IMR-90 (cell line): ENCODE measurements around the gene AZGP1. TPM values are rescaled to one million over a fixed set of nuclear protein-coding genes. Genes with fewer than 3 reads are reported as not detected.
"Not testable (repeated sequence)": the region's sequence is repeated elsewhere in the genome, so short reads cannot be mapped to it uniquely, and the experiment has no call there.

Source experiments
- ATAC-seq: fragments of 200-7000 bp; cut with Tn5 transposase; 2 replicates; pipeline ENCODE4 v1.9.1; 2020; ENCODE audit warnings: low read depth, mild to moderate bottlenecking, moderate library complexity
- BruUV-seq: library from RNA; stranded (reverse); fragments of 400-500 nt; replicated peaks from 2 replicates; lab custom pipeline; 2021; lab: Mats Ljungman, UMichigan
- CTCF ChIA-PET: fragments of 300-600 bp; formaldehyde crosslinking; extraction: SDS; loops from one replicate; lab custom pipeline; 2021; ENCODE audit warnings: antibody characterized with exemption; lab: Yijun Ruan, JAX
- POLR2A ChIA-PET: fragments of 300-600 bp; sonication (Branson Sonifier 250); formaldehyde crosslinking; loops from one replicate; lab custom pipeline; 2022; ENCODE audit warnings: antibody characterized with exemption; ENCODE audit not compliant: unreplicated experiment; lab: Charles Lee
- DNase-seq: peaks from one replicate; pipeline ENCODE4 v3.0.0; 2013
- H2AFZ ChIP-seq: replicated peaks from 2 replicates; pipeline ENCODE3; 2013; ENCODE audit warnings: low read length, mild to moderate bottlenecking; ENCODE audit not compliant: poor library complexity
- H2AK5ac ChIP-seq: 2 replicates; pipeline ENCODE4 v1.6.1; 2013; ENCODE audit warnings: low read depth, low read length, inconsistent platforms
- H2AK9ac ChIP-seq: replicated peaks from 2 replicates; pipeline ENCODE3; 2013; ENCODE audit warnings: mild to moderate bottlenecking, low read depth, low read length, moderate library complexity; ENCODE audit not compliant: poor library complexity
- H2BK120ac ChIP-seq: 2 replicates; pipeline ENCODE4 v1.6.1; 2013; ENCODE audit warnings: low read depth, low read length, inconsistent platforms
- H2BK15ac ChIP-seq: 3 replicates; pipeline ENCODE4 v1.6.1; 2013; ENCODE audit warnings: low read depth, low read length, inconsistent platforms
- H2BK20ac ChIP-seq: 2 replicates; pipeline ENCODE4 v1.6.1; 2013; ENCODE audit warnings: low read depth, mild to moderate bottlenecking, inconsistent platforms, low read length, moderate library complexity
- H2BK5ac ChIP-seq: 2 replicates; pipeline ENCODE4 v1.6.1; 2013; ENCODE audit warnings: mild to moderate bottlenecking, low read depth, low read length, inconsistent platforms; ENCODE audit not compliant: poor library complexity, severe bottlenecking
- H3K14ac ChIP-seq: replicated peaks from 2 replicates; pipeline ENCODE4 v1.6.1; 2013; ENCODE audit warnings: low read depth, low read length, inconsistent platforms
- H3K18ac ChIP-seq: 2 replicates; pipeline ENCODE4 v1.6.1; 2013; ENCODE audit warnings: low read depth, low read length, control low read depth
- H3K23ac ChIP-seq: 2 replicates; pipeline ENCODE4 v1.6.1; 2013; ENCODE audit warnings: low read depth, low read length, inconsistent platforms
- H3K27ac ChIP-seq: 2 replicates; pipeline ENCODE4 v1.5.1; 2013; ENCODE audit warnings: mild to moderate bottlenecking, control low read depth, low read length; ENCODE audit not compliant: insufficient read depth
- H3K27me3 ChIP-seq: 2 replicates; pipeline ENCODE4 v1.6.1; 2013; ENCODE audit warnings: low read length; ENCODE audit not compliant: control insufficient read depth, insufficient read depth
- H3K36me3 ChIP-seq: 2 replicates; pipeline ENCODE4 v1.6.1; 2013; ENCODE audit warnings: low read length, mixed read lengths; ENCODE audit not compliant: control insufficient read depth, insufficient read depth
- H3K4ac ChIP-seq: 2 replicates; pipeline ENCODE4 v1.6.1; 2013; ENCODE audit warnings: low read depth, low read length, inconsistent platforms
- H3K4me1 ChIP-seq: 2 replicates; pipeline ENCODE4 v1.6.1; 2013; ENCODE audit warnings: low read length, mixed read lengths; ENCODE audit not compliant: control insufficient read depth, insufficient read depth
- H3K4me2 ChIP-seq: 2 replicates; pipeline ENCODE4 v1.6.1; 2013; ENCODE audit warnings: low read depth, mild to moderate bottlenecking, control low read depth, low read length, moderate library complexity
- H3K4me3 ChIP-seq: 2 replicates; pipeline ENCODE4 v1.5.1; 2013; ENCODE audit warnings: low read depth, mild to moderate bottlenecking, control low read depth, low read length, moderate library complexity; ENCODE audit not compliant: insufficient read depth
- H3K56ac ChIP-seq: 2 replicates; pipeline ENCODE4 v1.6.1; 2013; ENCODE audit warnings: low read length, inconsistent platforms; ENCODE audit not compliant: insufficient read depth; ENCODE audit errors: extremely low read depth
- H3K79me1 ChIP-seq, 2 experiments: 2 replicates each; pipeline ENCODE4 v1.6.1; 2013; ENCODE audit warnings: low read length in 2 of 2, inconsistent platforms in 1 of 2, low read depth in 1 of 2
- H3K9ac ChIP-seq: 2 replicates; pipeline ENCODE4 v1.6.1; 2013; ENCODE audit warnings: low read depth, low read length, control low read depth
- H3K9me1 ChIP-seq: 2 replicates; pipeline ENCODE4 v1.6.1; 2013; ENCODE audit warnings: low read length, inconsistent platforms; ENCODE audit not compliant: insufficient read depth
- H3K9me3 ChIP-seq: 2 replicates; pipeline ENCODE4 v1.6.1; 2013; ENCODE audit warnings: low read length; ENCODE audit not compliant: control insufficient read depth, insufficient read depth
- H4K20me1 ChIP-seq: 2 replicates; pipeline ENCODE4 v1.6.1; 2013; ENCODE audit warnings: low read length, inconsistent platforms; ENCODE audit not compliant: insufficient read depth
- H4K5ac ChIP-seq: 2 replicates; pipeline ENCODE4 v1.6.1; 2013; ENCODE audit warnings: mild to moderate bottlenecking, low read depth, low read length, control low read depth
- H4K8ac ChIP-seq, 2 experiments: 2 replicates each; pipeline ENCODE4 v1.6.1; 2013; ENCODE audit warnings: low read depth in 2 of 2, low read length in 2 of 2, control low read depth in 1 of 2, inconsistent platforms in 1 of 2
- H4K91ac ChIP-seq: 2 replicates; pipeline ENCODE4 v1.6.1; 2013; ENCODE audit warnings: low read depth, low read length, inconsistent platforms; ENCODE audit not compliant: insufficient read depth
- WGBS, 2 experiments: methylation state at CpG; one replicate each; pipeline versions ENCODE4 v1.1.5 to v1.1.7; 2013; ENCODE audit warnings: missing lambda C conversion rate in 2 of 2; ENCODE audit not compliant: insufficient read length in 1 of 2; ENCODE audit errors: extremely low coverage in 2 of 2; 5-methylcytosine and 5-hydroxymethylcytosine counted together
- dilution Hi-C: fragments of 300-500 bp; cut with HindIII; formaldehyde crosslinking; loops from one replicate; pipeline ENCODE4 v1.14.3; 2018; ENCODE audit warnings: low sequenced_read_pairs; ENCODE audit not compliant: unreplicated experiment
- in situ Hi-C: fragments of 300-500 bp; cut with MboI; formaldehyde crosslinking; loops from 3 replicates; pipeline ENCODE4 v1.14.3; 2019; ENCODE audit warnings: low sequenced_read_pairs, inconsistent platforms, mixed read lengths
- intact Hi-C: fragments of 100-400 bp; cut with micrococcal nuclease; formaldehyde crosslinking; loops from 2 replicates; pipeline ENCODE4 v1.10.0; 2022
- polyA plus RNA-seq, 3 experiments: library from polyadenylated mRNA; depleted of rRNA; stranded (reverse); fragments of >200 nt; gene quantifications; 2 replicates each; pipeline ENCODE4 v1.2.3, GENCODE V29; 2012; ENCODE audit warnings: low replicate concordance in 1 of 3
- total RNA-seq: library from RNA; depleted of rRNA; stranded (reverse); fragments of >200 nt; gene quantifications from 2 replicates; pipeline ENCODE4 v1.2.3, GENCODE V29; 2012

The AZGP1 gene
- total and polyA plus RNA-seq, 2 of the 4 experiments (the other 2 are of a cell fraction): not detected

DNA sequence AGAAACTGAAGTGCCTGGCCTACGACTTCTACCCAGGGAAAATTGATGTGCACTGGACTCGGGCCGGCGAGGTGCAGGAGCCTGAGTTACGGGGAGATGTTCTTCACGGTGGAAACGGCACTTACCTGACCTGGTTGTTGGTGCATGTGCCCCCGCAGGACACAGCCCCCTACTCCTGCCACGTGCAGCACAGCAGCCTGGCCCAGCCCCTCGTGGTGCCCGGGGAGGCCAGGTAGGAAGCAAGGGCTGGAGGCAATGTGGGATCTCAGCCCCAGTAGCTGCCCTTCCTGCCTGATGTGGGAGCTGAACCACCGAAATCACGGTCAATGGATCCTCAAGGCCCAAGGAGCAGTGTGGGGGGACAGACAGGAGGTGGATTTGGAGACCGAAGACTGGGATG lies 11.5 kb upstream of the AZGP1 start:
- H3K9me1 ChIP-seq, H4K5ac ChIP-seq, H2BK20ac ChIP-seq, dilution Hi-C loops, H2BK120ac ChIP-seq, H4K8ac ChIP-seq, H3K36me3 ChIP-seq, H3K9me3 ChIP-seq, H3K18ac ChIP-seq, ATAC-seq, H2AFZ ChIP-seq, H2BK15ac ChIP-seq, H3K4me1 ChIP-seq, H2AK5ac ChIP-seq, H3K14ac ChIP-seq, H3K4me3 ChIP-seq, H2BK5ac ChIP-seq, H3K23ac ChIP-seq, H3K4ac ChIP-seq, H3K56ac ChIP-seq, H4K91ac ChIP-seq, CTCF ChIA-PET, H3K27ac ChIP-seq, H3K79me1 ChIP-seq, H4K20me1 ChIP-seq, H3K4me2 ChIP-seq, BruUV-seq, DNase-seq, H2AK9ac ChIP-seq, H3K9ac ChIP-seq, intact Hi-C loops: not testable (repeated sequence)
- POLR2A ChIA-PET: interaction anchor here (0.6 kb wide), 1 partner anchor 32 kb away, joined by 12 read pairs; no protein-coding TSS in a partner anchor
- WGBS, 2 experiments: 47% methylated on average over 3 of the region's 14 CpGs; no CpG with 5 or more reads in 1 of the 2 experiments
- in situ Hi-C loops: loop anchor here (25.0 kb wide), 1 partner anchor 1300 kb away; no protein-coding TSS in a partner anchor
- H3K27me3 ChIP-seq: peaks cover 26% of the 10 kb centered on the region
